WERI-Rb-1 (cell line): ENCODE data around the gene REL.

Source experiments
- DNase-seq: peaks from one replicate; pipeline ENCODE4 v3.0.0-alpha.2; 2020
- H3K27ac ChIP-seq: fragments of 250-450 bp; sonication (Bioruptor Pico); 2 replicates; pipeline ENCODE4 v1.5.1; 2020; ENCODE audit warnings: mild to moderate bottlenecking, moderate library complexity
- H3K27me3 ChIP-seq: fragments of 250-450 bp; sonication (Bioruptor Pico); 2 replicates; pipeline ENCODE4 v1.5.1; 2021; ENCODE audit warnings: mild to moderate bottlenecking, low read depth, moderate library complexity; ENCODE audit not compliant: insufficient read depth, severe bottlenecking
- H3K36me3 ChIP-seq: fragments of 250-450 bp; sonication (Bioruptor Pico); 2 replicates; pipeline ENCODE4 v1.5.1; 2020; ENCODE audit warnings: mild to moderate bottlenecking, moderate library complexity
- H3K4me3 ChIP-seq: 2 replicates; pipeline ENCODE4 v1.5.1; 2011; ENCODE audit warnings: low read depth, mild to moderate bottlenecking, control low read depth, low read length
- H3K9me3 ChIP-seq: fragments of 250-450 bp; sonication (Bioruptor Pico); 2 replicates; pipeline ENCODE4 v1.5.1; 2021; ENCODE audit warnings: mild to moderate bottlenecking, moderate library complexity; ENCODE audit not compliant: severe bottlenecking
- TF ChIP-seq, protein P1 (sequence below): IDR thresholded peaks from 2 replicates; pipeline ENCODE4 v1.5.1; 2011; ENCODE audit warnings: low read depth, mild to moderate bottlenecking, control low read depth, inconsistent platforms, low read length

Gene REL

DNA sequence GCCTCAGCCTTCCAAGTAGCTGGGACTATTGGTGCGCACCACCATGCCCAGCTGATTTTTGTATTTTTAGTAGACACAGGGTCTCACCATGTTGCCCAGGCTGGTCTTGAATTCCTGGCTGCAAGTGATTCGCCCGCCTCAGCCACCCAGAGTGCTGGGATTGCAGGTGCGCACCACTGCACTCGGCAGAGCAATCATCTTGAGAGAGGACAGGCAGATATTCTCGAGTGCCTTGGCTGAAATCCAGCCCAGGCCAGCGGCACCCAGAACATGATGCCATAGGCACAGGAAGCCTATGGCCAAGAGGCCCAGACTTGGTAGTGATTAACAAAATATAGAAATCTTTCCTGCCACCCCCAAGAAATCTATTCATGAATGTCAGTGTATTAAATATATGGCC is 78.1 kb downstream of the REL start:
- TF ChIP-seq, protein P1, sequence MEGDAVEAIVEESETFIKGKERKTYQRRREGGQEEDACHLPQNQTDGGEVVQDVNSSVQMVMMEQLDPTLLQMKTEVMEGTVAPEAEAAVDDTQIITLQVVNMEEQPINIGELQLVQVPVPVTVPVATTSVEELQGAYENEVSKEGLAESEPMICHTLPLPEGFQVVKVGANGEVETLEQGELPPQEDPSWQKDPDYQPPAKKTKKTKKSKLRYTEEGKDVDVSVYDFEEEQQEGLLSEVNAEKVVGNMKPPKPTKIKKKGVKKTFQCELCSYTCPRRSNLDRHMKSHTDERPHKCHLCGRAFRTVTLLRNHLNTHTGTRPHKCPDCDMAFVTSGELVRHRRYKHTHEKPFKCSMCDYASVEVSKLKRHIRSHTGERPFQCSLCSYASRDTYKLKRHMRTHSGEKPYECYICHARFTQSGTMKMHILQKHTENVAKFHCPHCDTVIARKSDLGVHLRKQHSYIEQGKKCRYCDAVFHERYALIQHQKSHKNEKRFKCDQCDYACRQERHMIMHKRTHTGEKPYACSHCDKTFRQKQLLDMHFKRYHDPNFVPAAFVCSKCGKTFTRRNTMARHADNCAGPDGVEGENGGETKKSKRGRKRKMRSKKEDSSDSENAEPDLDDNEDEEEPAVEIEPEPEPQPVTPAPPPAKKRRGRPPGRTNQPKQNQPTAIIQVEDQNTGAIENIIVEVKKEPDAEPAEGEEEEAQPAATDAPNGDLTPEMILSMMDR, result no peak
- Histone ChIP-seq H3K27ac (no peak overlapping the region), H3K9me3 (no peaks in the 10 kb centered on the region), H3K27me3 (no peaks in the 10 kb centered on the region), H3K36me3 (no peaks in the 10 kb centered on the region), H3K4me3 (no peak overlapping the region)
- DNase-seq, result no peak

DNA sequence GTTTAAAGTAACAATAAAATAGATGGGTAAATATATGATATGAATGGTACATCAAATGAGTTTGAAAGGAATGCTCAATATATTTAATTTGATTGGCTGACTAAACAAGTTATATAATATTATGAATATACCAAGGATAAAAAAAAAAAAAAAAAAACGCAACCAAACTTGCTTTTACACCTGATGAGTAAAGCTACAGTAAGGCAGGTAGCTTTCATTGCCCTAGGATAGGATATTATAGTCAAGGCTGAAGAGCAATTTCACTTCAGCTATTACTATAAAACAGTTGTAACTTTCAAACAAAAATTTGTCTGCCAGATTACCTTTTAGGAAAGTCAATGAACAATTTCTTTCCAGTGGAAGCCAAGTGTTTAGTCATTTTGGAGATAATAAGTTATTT is 79.3 kb downstream of the REL start:
- Histone ChIP-seq H3K36me3 (no peaks in the 10 kb centered on the region), H3K27me3 (no peaks in the 10 kb centered on the region), H3K4me3 (no peak overlapping the region), H3K9me3 (no peaks in the 10 kb centered on the region), H3K27ac (no peak overlapping the region)
- DNase-seq, result no peak
- TF ChIP-seq, protein P1, result no peak

DNA sequence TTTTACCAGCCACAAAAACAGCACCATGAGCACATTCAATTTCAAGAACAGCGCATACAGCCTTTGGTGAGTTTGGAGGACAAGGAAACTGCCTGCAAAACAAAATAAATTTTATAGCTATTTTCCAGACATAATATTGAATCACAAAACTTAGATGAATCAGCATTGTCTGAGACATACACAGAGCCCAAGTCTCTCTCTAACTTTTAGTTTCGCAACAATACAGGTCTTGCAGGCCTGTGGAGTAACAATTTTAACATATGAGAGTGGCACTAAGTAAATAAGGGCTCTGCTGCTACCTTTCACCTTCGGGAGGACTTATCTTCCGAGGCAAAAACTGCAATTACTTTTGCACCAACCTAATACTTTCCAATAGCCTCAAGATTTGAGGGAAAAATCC is 80.1 kb downstream of the REL start:
- TF ChIP-seq, protein P1, result no peak
- H3K27me3 ChIP-seq, result no peaks in the 10 kb centered on the region
- no peak overlapping the region for H3K27ac ChIP-seq
- no peak for DNase-seq
- no peaks in the 10 kb centered on the region for H3K36me3 ChIP-seq
- no peaks in the 10 kb centered on the region for H3K9me3 ChIP-seq
- H3K4me3 ChIP-seq, result no peak overlapping the region

DNA sequence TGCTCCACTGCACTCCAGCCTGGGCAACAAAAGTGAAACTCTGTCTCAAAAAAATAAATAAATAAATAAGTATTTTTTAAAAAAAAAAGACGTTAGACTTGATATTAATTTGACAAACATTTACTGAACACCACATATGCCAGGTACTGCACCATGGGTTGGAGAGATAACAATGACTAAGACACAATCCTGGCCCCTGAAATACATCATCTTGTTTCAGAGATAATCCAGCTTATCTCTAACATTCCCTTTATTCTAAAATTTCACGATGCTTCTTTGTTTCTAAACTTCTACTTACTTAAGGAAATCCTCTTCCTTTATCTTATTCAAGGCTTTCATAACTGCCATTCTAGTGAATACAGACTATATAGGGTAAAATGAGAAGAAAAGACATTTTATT is 81.2 kb downstream of the REL start:
- TF ChIP-seq, protein P1, result no peak
- Histone ChIP-seq H3K27ac (no peak overlapping the region), H3K36me3 (no peaks in the 10 kb centered on the region), H3K27me3 (no peaks in the 10 kb centered on the region), H3K4me3 (no peak overlapping the region), H3K9me3 (no peaks in the 10 kb centered on the region)
- no peak for DNase-seq

DNA sequence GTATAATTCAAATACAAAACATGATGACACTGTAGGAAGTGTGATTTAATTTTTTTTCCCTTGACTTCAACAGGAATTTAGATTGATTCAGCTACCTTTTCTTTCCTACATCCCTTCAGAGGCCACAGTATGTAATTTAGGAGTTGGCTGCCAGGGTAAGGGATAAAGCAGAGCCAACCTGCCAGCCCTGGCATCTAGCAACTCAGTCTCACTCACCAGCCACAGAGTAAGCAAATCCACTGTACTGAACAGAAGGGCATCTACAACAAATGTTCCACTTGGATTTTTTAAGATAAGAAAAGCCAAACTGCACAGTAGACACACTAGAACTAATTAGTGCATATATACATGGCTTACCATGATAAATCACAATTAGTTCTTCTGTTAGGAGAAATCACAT is 81.8 kb downstream of the REL start:
- H3K9me3 ChIP-seq, result no peaks in the 10 kb centered on the region
- no peak overlapping the region for H3K27ac ChIP-seq
- TF ChIP-seq, protein P1, result no peak
- H3K27me3 ChIP-seq, result no peaks in the 10 kb centered on the region
- H3K36me3 ChIP-seq, result no peaks in the 10 kb centered on the region
- no peak for DNase-seq
- H3K4me3 ChIP-seq, result no peak overlapping the region

DNA sequence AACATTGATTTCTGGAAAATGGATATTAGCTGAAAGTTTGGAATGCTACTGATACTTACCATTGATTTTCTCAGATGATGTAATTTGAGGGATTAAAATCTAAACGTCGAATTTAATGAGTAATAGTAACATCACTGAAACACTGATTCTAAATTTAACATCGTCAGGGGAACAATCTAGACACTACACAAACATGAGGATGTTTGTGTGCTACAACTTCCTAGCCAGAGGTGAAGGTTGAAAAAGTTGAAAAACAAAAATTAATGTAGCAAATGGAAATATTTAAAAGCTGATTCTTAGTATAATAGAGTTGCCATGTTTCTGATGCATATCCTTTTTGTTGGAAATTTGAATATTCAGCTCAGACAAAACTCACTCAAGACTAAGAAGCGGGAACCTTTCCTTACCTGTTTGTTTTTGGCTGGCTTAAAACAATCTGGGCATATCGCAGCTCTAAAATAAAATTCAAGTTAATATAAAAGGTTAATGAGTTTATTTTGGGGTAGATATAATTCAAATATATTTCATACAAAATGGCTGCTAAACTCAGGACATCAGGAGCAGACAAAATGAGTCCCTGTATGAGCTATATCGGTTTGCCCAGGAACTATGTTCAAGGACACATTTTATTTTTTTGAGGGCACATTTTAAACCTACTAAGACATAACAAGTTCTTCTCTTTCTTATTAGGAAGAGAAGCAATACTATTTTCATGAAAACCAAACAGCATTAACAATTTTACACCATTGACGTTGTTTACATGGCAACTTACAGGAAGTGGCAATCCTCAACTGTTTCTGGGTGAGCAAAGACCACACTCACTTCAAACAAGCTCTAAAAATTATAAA is 83.5 kb downstream of the REL start:
- H3K27ac ChIP-seq, result no peak overlapping the region
- no peak overlapping the region for H3K4me3 ChIP-seq
- no peak for DNase-seq
- TF ChIP-seq, protein P1, result no peak
- no peaks in the 10 kb centered on the region for H3K27me3 ChIP-seq
- H3K9me3 ChIP-seq, result no peaks in the 10 kb centered on the region
- no peaks in the 10 kb centered on the region for H3K36me3 ChIP-seq
